DND-41 (cell line): ENCODE measurements around the gene PTPRJ.

ENCODE experiments used
- CTCF ChIP-seq: IDR thresholded peaks from 2 replicates; pipeline ENCODE4 v1.5.1; 2012; ENCODE audit warnings: borderline replicate concordance, low read length, moderate library complexity, mild to moderate bottlenecking; ENCODE audit not compliant: poor library complexity, severe bottlenecking; ENCODE audit errors: extremely low read depth
- EZH2 ChIP-seq: IDR thresholded peaks from 3 replicates; pipeline ENCODE4 v1.6.1; 2012; ENCODE audit warnings: borderline replicate concordance, low read depth, mild to moderate bottlenecking, moderate library complexity, low read length, inconsistent platforms; ENCODE audit not compliant: severe bottlenecking

- TF ChIP-seq EZH2 (no peak), CTCF (no peak)
These were observed 5.9 kb downstream of the PTPRJ start for GRCh38 chr11:47986219-47986618.
